B cell (primary cell): ENCODE measurements around the gene CDC42BPA. TPM values are rescaled to one million over a fixed set of nuclear protein-coding genes. Genes with fewer than 3 reads are reported as not detected.

Experiments used
- ATAC-seq: fragments of 200-7000 bp; cut with Tn5 transposase; one replicate; pipeline ENCODE4 v1.10.0; 2021; ENCODE audit warnings: low read depth, mild to moderate bottlenecking, moderate number of reproducible peaks, moderate library complexity
- CTCF ChIA-PET: fragments of 350-600 bp; sonication (Branson Sonifier 250); formaldehyde crosslinking; loops from one replicate; lab custom pipeline; 2021; ENCODE audit warnings: antibody characterized with exemption, inconsistent platforms; lab: Charles Lee
- POLR2A ChIA-PET: fragments of 350-600 bp; sonication (Branson Sonifier 250); formaldehyde crosslinking; loops from one replicate; lab custom pipeline; 2021; ENCODE audit warnings: antibody characterized with exemption; lab: Charles Lee
- DNase-seq: peaks from one replicate; pipeline ENCODE4 v3.0.0; 2013
- H2AFZ ChIP-seq: 2 replicates; pipeline ENCODE4 v1.6.1; 2012; ENCODE audit warnings: mild to moderate bottlenecking, low read depth, low read length; ENCODE audit not compliant: insufficient read depth, poor library complexity, severe bottlenecking
- H3K27ac ChIP-seq, 2 donors: 1 replicate in 1 of 2; 2 replicates in 1 of 2; pipeline ENCODE4 v1.5.1; 2012 to 2013; ENCODE audit warnings: low read length in 2 of 2, mild to moderate bottlenecking in 2 of 2, moderate library complexity in 1 of 2
- H3K27me3 ChIP-seq, 4 experiments: fragments of 200-600 bp in 1 of 4; sonication (generic) in 1 of 4; replicated peaks in 1 of 4; 1 replicate in 2 of 4; 2 replicates in 2 of 4; pipeline versions ENCODE4 v1.6.1 to v1.7.0; 2013 to 2016; ENCODE audit warnings: low read length in 3 of 4, mild to moderate bottlenecking in 2 of 4, mixed read lengths in 1 of 4, moderate library complexity in 1 of 4; ENCODE audit not compliant: insufficient read depth in 4 of 4, control insufficient read depth in 3 of 4; ENCODE audit errors: control extremely low read depth in 1 of 4
- H3K36me3 ChIP-seq, 2 experiments: replicated peaks in 1 of 2; 1 replicate in 1 of 2; 2 replicates in 1 of 2; pipeline versions ENCODE4 v1.6.1 to v1.7.1; 2013; ENCODE audit warnings: low read length in 1 of 2; ENCODE audit not compliant: insufficient read depth in 2 of 2, control insufficient read depth in 1 of 2; ENCODE audit errors: control extremely low read depth in 1 of 2, extremely low read depth in 1 of 2
- H3K4me1 ChIP-seq, 2 donors: fragments of 200-600 bp in 1 of 2; sonication (generic) in 1 of 2; 1 replicate in 1 of 2; 2 replicates in 1 of 2; pipeline versions ENCODE4 v1.5.1 to v1.6.1; 2013 to 2017; ENCODE audit warnings: low read length in 2 of 2; ENCODE audit not compliant: control insufficient read depth in 2 of 2, insufficient read depth in 2 of 2
- H3K4me2 ChIP-seq: replicated peaks from 2 replicates; pipeline ENCODE3; 2012; ENCODE audit warnings: mild to moderate bottlenecking, low read depth, low read length; ENCODE audit not compliant: poor library complexity, severe bottlenecking
- H3K4me3 ChIP-seq, 5 experiments: fragments of 200-600 bp in 1 of 5; sonication (generic) in 1 of 5; 1 replicate in 3 of 5; 2 replicates in 2 of 5; pipeline versions ENCODE4 v1.5.1 to v1.7.0; 2011 to 2016; ENCODE audit warnings: low read length in 4 of 5, mild to moderate bottlenecking in 4 of 5, low read depth in 2 of 5, control low read depth in 1 of 5, moderate library complexity in 1 of 5; ENCODE audit not compliant: insufficient read depth in 1 of 5; ENCODE audit errors: control extremely low read depth in 1 of 5, extremely low read depth in 1 of 5
- H3K79me2 ChIP-seq: fragments of 200-600 bp; sonication (generic); one replicate; pipeline ENCODE4 v1.6.0; 2016; ENCODE audit warnings: low read length; ENCODE audit not compliant: control insufficient read depth, insufficient read depth
- H3K9ac ChIP-seq: fragments of 200-600 bp; sonication (generic); 2 replicates; pipeline ENCODE4 v1.6.1; 2017; ENCODE audit warnings: mild to moderate bottlenecking, low read length, moderate library complexity
- H3K9me3 ChIP-seq, 3 donors: one replicate each; pipeline versions ENCODE4 v1.6.1 to v1.7.1; 2013; ENCODE audit warnings: low read length in 2 of 3; ENCODE audit not compliant: control insufficient read depth in 2 of 3, insufficient read depth in 1 of 3; ENCODE audit errors: control extremely low read depth in 1 of 3
- H4K20me1 ChIP-seq: 2 replicates; pipeline ENCODE4 v1.6.0; 2012; ENCODE audit warnings: mild to moderate bottlenecking, low read length; ENCODE audit not compliant: insufficient read depth, control insufficient read depth, poor library complexity, severe bottlenecking
- H3K27ac Mint-ChIP-seq: one replicate; pipeline ENCODE4 v1.8.0; 2021; ENCODE audit warnings: mixed read lengths
- H3K27me3 Mint-ChIP-seq: one replicate; pipeline ENCODE4 v1.8.0; 2021; ENCODE audit warnings: mixed read lengths
- H3K4me1 Mint-ChIP-seq: one replicate; pipeline ENCODE4 v1.8.0; 2021; ENCODE audit warnings: mixed read lengths
- H3K4me3 Mint-ChIP-seq: one replicate; pipeline ENCODE4 v1.8.0; 2021; ENCODE audit warnings: mixed read lengths
- H3K9me3 Mint-ChIP-seq: one replicate; pipeline ENCODE4 v1.8.0; 2022; ENCODE audit warnings: mixed read lengths; ENCODE audit not compliant: insufficient read depth
- CTCF ChIP-seq: fragments of 200-600 bp; IDR thresholded peaks from one replicate; pipeline ENCODE4 v1.8.0; 2022; ENCODE audit warnings: antibody characterized with exemption, mild to moderate bottlenecking
- EZH2 ChIP-seq: IDR thresholded peaks from 2 replicates; pipeline ENCODE4 v1.6.1; 2012; ENCODE audit warnings: borderline replicate concordance, low read depth, mild to moderate bottlenecking, moderate library complexity, low read length; ENCODE audit not compliant: insufficient read depth, poor library complexity, severe bottlenecking
- WGBS: methylation state at CpG from one replicate; pipeline ENCODE4 v1.1.5; 2013; ENCODE audit warnings: missing lambda C conversion rate; ENCODE audit not compliant: insufficient coverage; 5-methylcytosine and 5-hydroxymethylcytosine counted together
- intact Hi-C: fragments of 100-400 bp; cut with micrococcal nuclease; formaldehyde crosslinking; loops from one replicate; pipeline ENCODE4 v1.10.0; 2022
- polyA plus RNA-seq: library from polyadenylated mRNA; depleted of rRNA; stranded (reverse); fragments of >200 nt; gene quantifications from 2 replicates; pipeline ENCODE4 v1.2.3, GENCODE V29; 2012
- total RNA-seq, 2 donors: library from RNA; stranded (reverse); fragments of 120-200 nt in 1 of 2; gene quantifications; 1 replicate in 1 of 2; 2 replicates in 1 of 2; pipeline versions ENCODE4 v1.2.3 to v1.2.4, GENCODE V29; 2013 to 2022

The CDC42BPA gene
- total and polyA plus RNA-seq, 2 donors (not counting 1 experiment from before 2014, with no cell fraction given): 0.04 to 0.69 TPM

GRCh38 chr1:227318853-227319607 is 738 bp upstream of the CDC42BPA start:
- POLR2A ChIA-PET: no interaction called here
- peak overlapping the region; percentile 78 for H3K4me3 Mint-ChIP-seq
- H3K27ac Mint-ChIP-seq: no peak overlapping the region
- CTCF ChIA-PET: no interaction called here
- H3K4me2 ChIP-seq: peak overlapping the region; percentile 90
- H3K27me3 ChIP-seq: peaks cover 0 to 46% (median 25%) of the 10 kb centered on the region in 4 experiments
- H3K4me1 Mint-ChIP-seq: peaks cover 12% of the 10 kb centered on the region
- peak overlapping the region; percentile 77 for H2AFZ ChIP-seq
- H4K20me1 ChIP-seq: no peaks in the 10 kb centered on the region
- H3K9me3 Mint-ChIP-seq: no peaks in the 10 kb centered on the region
- H3K27ac ChIP-seq: no peak overlapping the region
- peak overlapping the region in 4 of 5 experiments; percentile 7 to 64 (median 58) for H3K4me3 ChIP-seq
- H3K9ac ChIP-seq: peak overlapping the region; percentile 66
- no peak for TF ChIP-seq EZH2
- 26% methylated on average over 28 of the region's 30 CpGs for WGBS
- intact Hi-C loops: no loop called here
- peaks cover 9 to 13% of the 10 kb centered on the region in 2 donors for H3K4me1 ChIP-seq
- peak; percentile 10 for DNase-seq
- H3K27me3 Mint-ChIP-seq: peaks cover 61% of the 10 kb centered on the region
- H3K79me2 ChIP-seq: no peaks in the 10 kb centered on the region
- H3K9me3 ChIP-seq: peaks cover 0 to 3% (median 2%) of the 10 kb centered on the region in 3 donors
- no peaks in the 10 kb centered on the region for H3K36me3 ChIP-seq
- no peak for ATAC-seq

GRCh38 chr1:227317523-227318015 is 723 bp downstream of the CDC42BPA start:
- ATAC-seq (no peak), DNase-seq (no peak)
- peaks cover 9 to 13% of the 10 kb centered on the region in 2 donors for H3K4me1 ChIP-seq
- H3K9me3 Mint-ChIP-seq: no peaks in the 10 kb centered on the region
- peak overlapping the region; percentile 77 for H2AFZ ChIP-seq
- peak overlapping the region; percentile 14 to 64 (median 52) for H3K4me3 ChIP-seq
- no peak overlapping the region for H3K27ac Mint-ChIP-seq
- peaks cover 0 to 51% (median 25%) of the 10 kb centered on the region in 4 experiments for H3K27me3 ChIP-seq
- peaks cover 12% of the 10 kb centered on the region for H3K4me1 Mint-ChIP-seq
- peak overlapping the region; percentile 90 for H3K4me2 ChIP-seq
- CTCF ChIA-PET: no interaction called here
- H3K27me3 Mint-ChIP-seq: peaks cover 54% of the 10 kb centered on the region
- POLR2A ChIA-PET: no interaction called here
- H4K20me1 ChIP-seq: no peaks in the 10 kb centered on the region
- H3K36me3 ChIP-seq: no peaks in the 10 kb centered on the region
- H3K27ac ChIP-seq: no peak overlapping the region
- intact Hi-C loops: no loop called here
- peaks cover 0 to 2% (median 0%) of the 10 kb centered on the region in 3 donors for H3K9me3 ChIP-seq
- 1% methylated on average over 23 of the region's 30 CpGs for WGBS
- H3K9ac ChIP-seq: peak overlapping the region; percentile 66
- no peaks in the 10 kb centered on the region for H3K79me2 ChIP-seq
- TF ChIP-seq CTCF (no peak), EZH2 (no peak)
- H3K4me3 Mint-ChIP-seq: peak overlapping the region; percentile 80
